ENCODE results near the gene FHIP1B. TPM values are rescaled to one million over a fixed set of nuclear protein-coding genes. Genes with fewer than 3 reads are reported as not detected.

Gene FHIP1B
- total RNA-seq, 4 donors from 2014 or later = 23.8 to 50.9 (median 43.9) TPM

DNA sequence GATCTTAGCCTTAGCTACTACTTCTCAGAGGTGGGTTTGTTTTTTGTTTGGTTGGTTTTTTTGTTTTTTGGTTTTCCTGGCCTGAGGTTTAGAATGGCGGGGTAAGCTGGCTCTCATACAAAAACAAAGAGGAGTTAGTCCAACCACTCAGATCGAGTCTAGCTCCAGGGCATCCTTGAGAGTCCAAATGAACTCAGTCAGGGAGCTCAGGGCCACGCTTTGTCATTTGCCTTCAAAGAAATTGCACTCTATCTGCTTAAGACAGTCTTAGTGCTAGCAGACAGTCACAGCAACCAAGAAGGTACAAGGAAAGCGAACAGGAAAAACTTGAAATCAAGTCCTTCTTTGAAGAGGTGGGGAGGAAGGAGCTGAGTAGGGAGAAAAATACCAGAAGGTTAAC lies 17.9 kb downstream of the FHIP1B start:
- TF ChIP-seq, protein P1, sequence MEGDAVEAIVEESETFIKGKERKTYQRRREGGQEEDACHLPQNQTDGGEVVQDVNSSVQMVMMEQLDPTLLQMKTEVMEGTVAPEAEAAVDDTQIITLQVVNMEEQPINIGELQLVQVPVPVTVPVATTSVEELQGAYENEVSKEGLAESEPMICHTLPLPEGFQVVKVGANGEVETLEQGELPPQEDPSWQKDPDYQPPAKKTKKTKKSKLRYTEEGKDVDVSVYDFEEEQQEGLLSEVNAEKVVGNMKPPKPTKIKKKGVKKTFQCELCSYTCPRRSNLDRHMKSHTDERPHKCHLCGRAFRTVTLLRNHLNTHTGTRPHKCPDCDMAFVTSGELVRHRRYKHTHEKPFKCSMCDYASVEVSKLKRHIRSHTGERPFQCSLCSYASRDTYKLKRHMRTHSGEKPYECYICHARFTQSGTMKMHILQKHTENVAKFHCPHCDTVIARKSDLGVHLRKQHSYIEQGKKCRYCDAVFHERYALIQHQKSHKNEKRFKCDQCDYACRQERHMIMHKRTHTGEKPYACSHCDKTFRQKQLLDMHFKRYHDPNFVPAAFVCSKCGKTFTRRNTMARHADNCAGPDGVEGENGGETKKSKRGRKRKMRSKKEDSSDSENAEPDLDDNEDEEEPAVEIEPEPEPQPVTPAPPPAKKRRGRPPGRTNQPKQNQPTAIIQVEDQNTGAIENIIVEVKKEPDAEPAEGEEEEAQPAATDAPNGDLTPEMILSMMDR (IDR thresholded peaks at IDR 0.05) = no peak
- DNase-seq (ENCODE audit: low spot score) (no peak), ATAC-seq (ENCODE audit: low FRiP score) (no peak)

DNA sequence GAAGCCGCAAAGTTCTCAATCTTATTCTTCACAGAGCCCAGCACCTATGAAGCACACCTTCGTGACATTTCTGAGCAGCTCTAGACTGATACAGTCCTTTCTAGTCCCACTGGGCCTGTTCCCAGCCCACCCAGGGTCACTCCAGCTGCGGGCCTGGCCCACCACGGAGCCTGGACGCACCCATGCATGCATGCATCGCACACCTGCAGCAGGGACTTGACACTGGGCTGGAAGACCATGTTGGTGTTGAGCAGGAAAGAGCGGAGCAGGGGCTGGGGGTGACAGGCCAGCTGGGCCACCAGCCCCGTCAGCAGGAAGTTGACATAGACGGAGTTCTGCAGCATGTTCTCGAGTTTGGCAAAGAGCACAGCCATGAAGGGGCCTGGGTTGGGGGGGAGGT lies 19.9 kb downstream of the FHIP1B start:
- ATAC-seq (ENCODE audit: low FRiP score) = no peak
- TF ChIP-seq, protein P1 (IDR thresholded peaks at IDR 0.05) = no peak
- DNase-seq (ENCODE audit: low spot score) = no peak

DNA sequence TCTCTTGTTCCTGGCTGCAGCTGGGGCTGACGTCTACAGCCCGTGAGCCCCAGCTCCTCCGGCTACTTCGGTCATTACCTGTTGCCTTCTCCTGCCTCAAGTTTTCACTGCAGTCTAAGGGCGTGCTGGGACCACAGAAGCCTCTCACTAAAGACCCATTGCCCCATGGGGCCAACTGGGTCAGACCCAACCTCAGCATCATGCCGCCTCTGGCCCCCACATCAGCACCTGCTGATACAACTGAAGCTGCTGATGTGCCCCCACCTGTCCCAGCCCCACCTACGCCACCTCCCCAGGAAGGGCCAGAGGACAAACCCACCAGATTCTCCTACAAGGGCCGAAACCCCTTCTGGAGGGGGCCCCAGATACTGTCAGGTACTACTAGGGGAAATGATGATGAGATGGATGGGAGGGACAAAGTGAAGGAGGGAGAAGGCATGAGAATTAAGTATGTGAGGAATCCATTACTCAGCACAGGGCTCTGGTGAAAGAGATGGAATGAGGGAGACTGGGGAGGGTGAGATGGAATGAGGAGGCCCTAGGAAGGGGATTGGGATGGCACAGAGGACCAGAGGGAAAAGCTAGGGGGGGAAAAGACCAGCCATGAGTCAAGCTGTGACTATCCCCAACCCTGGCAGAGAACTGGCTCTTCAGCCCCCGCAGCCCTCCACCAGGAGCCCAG lies 24.0 kb downstream of the FHIP1B start:
- TF ChIP-seq, protein P1 (IDR thresholded peaks at IDR 0.05) = no peak
- no peak for ATAC-seq (ENCODE audit: low FRiP score)
- no peak for DNase-seq (ENCODE audit: low spot score)

DNA sequence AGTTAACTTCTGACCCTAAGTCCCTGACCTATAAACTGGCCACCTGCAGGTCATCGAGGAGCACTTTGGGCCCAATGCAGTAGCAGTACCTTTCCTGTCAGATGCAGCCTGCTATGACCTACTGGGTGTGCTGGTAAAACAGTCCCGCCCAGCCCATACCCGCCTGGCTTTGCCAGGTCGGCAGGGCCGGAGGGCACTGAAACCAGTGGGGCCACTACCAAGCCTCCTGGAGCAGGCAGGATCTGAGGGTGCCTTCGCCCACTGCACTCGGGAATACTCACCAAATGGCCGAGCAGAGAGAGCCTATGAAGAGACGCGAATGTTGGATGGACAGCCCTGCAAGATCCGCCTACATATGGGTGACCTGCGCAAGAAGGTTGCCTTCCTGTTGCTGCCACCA lies 24.6 kb downstream of the FHIP1B start:
- TF ChIP-seq, protein P1 (IDR thresholded peaks at IDR 0.05) = no peak
- no peak for DNase-seq (ENCODE audit: low spot score)
- ATAC-seq (ENCODE audit: low FRiP score) = no peak

DNA sequence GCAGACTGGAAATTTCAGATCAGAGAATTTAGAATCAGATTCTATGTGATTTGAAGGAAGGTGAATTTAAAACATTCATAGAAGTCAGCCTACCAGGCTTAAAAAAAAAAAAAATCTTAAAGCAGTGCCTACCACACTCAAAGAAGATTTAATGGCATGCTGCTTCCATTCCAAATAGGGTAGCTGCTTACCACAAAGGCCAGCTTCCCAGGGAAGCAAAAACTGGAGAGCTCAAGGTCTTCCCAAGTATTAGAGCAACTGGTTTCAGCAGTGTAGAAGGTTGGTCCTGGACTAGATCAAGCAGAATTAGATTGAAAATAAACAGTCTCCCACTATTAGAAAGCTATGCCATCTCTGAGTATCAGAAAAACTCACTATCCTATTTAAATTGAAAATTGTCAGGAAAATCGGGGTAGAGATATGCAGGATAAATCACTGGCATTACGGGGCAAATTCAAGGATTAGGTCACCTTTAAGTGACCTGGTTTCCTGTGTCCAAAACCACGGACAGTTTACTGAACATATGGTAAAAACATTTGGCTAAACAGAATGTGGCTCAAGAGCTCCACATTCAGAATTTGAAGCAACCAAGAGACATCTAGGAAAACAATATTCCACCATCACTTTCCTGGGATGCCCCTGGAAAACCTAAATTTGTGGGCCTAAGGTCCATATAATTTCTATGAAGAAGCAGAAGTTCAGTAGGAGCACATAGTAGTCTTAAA lies 27.8 kb downstream of the FHIP1B start:
- no peak for DNase-seq (ENCODE audit: low spot score)
- ATAC-seq (ENCODE audit: low FRiP score) = no peak
- TF ChIP-seq, protein P1 (IDR thresholded peaks at IDR 0.05) = no peak

DNA sequence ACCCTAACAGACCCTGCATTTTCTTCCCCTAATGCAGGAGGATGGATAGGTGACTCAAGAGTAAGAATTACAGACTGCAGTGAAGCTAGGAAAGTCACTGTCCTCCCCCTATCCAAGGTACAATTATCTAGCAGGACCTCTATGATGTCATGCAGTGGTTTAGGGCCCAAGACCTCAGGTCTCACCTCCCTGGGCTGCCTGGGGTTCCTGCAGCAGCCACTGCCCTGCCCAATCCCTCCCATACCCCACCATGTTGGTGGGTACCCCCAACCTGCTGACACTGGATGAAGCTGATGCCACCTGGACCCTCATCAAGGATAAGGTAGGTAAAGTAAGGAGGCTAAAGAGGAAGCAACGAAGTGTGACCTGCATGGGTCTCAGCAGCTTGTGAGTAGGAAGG lies 29.1 kb downstream of the FHIP1B start, which contains the start of gene C11orf42:
C11orf42 (plus strand) TSS at position 192 of the 400 bp plus-strand sequence; CDS start at position 251, 59 bp downstream.
- TF ChIP-seq, protein P1 (IDR thresholded peaks at IDR 0.05) = no peak
- DNase-seq (ENCODE audit: low spot score) (no peak), ATAC-seq (ENCODE audit: low FRiP score) (no peak)

DNA sequence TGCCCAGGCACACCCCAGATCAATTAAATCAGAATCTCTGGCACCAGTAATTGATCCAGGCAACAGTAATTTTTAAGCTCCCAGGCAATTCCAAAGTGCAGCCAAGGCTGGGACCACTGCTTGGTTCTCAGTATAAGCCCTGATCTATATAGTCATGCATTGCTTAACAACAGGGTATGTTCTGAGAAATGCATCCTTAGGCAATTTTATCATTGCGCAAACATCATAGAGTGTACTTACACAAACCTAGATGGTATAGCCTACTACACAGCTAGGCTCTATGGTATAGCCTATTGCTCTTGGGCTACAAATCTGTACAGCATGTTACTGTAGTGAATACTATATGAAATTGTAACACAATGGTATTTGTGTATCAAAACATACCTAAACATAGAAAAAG lies 29.7 kb downstream of the FHIP1B start:
- DNase-seq (ENCODE audit: low spot score) (no peak), ATAC-seq (ENCODE audit: low FRiP score) (no peak)
- TF ChIP-seq, protein P1 (IDR thresholded peaks at IDR 0.05) = no peak

Data from omental fat pad (tissue), 4 donors.